ENCODE results near the gene ENDOG.
"Not testable (repeated sequence)": the region's sequence is repeated elsewhere in the genome, so short reads cannot be mapped to it uniquely, and the experiment has no call there.

Gene ENDOG

DNA sequence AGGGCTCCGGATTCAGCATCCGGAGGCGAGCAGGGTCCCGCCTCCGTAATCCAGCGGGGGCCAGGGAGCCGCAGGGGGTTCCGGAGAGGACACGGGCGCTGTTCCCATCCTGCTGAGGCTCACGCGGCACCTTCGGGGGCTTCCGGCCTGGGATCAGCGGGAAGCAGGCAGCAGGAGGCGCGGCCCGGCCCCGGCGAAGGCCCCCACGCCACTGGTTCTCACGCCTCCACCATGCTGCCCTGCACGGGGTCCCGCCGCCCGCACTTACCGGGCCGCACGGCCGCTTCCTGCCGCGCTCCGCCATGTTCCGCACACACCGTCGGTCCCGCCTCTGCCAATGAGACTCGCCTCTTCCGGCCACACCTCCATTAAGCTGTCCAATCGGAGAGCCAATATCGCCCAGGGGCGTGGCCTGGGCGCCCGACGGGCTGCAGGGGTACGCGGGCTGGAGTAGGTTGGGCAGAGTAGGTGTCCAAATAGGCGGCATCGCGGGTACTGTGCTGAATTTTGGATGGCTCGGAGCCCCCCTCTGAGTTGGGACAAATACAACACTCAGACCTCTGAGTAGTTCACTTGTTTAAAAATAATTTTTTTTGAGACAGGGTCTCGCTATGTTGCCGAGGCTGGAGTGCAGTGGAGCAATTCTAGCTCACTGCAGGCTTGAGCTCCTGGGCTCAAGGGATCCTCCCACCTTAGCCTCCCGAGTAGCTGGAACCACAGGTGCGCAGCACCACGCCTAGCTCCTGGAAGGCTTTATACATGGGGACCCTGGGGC lies 11.4 kb downstream of the ENDOG start, which contains the start of gene SPOUT1:
Gene SPOUT1 (minus strand): TSS at position 318 of the 775 bp plus-strand sequence. CDS start 14 bp downstream, at position 304.
- DNase-seq = peak; percentile 95

DNA sequence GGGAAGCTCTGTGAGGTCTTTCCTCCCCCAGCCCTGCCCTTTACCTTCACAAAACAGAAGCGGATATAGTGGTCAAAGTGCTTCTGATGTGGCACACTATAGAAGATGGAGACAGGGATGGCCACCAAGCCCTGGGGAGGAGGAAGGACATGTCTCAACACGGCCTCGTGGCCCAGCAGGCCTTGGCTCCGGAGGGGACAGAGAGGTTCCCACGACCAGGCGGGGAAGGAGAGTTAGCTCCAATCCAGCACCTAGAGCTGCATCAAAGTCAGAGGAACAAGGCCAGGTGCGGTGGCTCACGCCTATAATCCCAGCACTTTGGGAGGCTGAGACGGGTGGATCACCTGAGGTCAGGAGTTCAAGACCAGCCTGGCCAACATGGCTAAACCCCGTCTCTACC lies 15.4 kb downstream of the ENDOG start:
- no peak for DNase-seq

DNA sequence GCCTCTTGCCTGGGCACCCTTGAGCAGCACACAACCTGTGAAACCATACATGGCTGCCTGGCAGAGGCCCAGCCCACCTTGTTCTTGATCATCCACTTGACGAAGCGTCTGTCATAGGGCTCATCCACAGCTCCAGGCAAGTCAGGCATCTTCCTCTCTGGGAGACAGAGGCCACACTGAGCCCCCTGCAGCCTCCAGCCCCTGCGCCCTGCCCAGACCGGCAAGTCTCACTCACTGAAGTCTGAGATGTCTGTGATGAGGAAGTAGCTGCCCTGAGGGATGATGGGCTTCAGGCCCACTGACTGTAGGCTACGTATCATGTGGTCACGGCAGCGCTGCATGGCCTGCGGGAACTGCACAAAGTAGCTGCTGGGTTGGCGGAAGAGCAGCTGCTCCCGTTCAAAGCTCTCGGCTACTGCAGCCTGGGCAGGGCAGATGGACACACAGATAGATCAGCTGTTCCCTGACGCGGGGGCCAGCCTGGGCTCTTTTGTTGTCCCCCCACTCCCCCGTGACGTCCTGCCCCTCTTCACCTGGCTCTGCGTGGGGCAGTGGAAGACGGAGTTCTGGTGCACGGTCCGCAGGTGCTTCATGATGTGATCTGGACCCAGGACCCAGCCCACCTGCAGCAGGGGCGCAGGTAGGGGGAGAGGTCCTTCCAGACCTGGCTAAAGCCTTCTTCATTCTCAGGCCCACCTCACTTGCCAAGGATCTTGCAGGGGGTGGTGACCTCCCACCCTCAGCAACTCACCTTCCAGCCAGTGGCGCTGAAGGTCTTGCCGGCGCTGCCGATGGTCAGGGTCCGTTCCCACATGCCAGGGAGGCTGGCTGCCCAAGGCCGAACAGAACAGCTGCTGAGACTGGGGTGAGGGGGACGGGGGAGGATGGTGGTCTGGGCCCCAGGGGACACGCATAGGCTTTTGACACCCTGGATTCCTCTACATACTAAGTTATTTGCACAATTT lies 17.2 kb downstream of the ENDOG start:
- no peak for DNase-seq

DNA sequence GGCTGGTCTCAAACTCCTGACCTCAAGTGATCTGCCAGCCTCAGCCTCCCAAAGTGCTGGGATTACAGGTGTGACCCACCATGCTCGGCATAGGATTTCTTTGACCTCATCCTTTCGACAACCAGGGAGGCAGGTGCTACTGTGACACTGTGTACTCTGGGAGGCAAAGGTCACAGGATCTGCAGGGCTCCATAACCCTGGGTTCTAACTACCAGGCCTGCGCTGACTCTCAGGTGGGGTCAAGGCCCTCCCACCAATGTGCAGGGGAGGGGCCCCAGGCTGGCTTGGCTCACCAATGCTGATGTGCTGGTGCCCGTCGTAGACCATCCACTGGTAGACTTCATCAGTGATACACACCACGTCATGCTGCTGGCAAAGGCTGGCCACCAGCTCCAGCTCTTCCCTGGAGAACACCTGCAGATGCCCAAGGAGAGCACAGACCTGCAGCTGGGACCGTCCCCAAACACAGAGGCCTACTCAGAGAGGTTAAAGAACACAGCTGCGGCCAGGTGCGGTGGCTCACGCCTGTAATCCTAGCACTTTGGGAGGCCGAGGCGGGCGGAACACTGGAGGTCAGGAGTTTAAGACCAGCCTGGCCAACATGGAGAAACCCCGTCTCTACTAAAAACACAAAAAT lies 18.3 kb downstream of the ENDOG start:
- DNase-seq = no peak

DNA sequence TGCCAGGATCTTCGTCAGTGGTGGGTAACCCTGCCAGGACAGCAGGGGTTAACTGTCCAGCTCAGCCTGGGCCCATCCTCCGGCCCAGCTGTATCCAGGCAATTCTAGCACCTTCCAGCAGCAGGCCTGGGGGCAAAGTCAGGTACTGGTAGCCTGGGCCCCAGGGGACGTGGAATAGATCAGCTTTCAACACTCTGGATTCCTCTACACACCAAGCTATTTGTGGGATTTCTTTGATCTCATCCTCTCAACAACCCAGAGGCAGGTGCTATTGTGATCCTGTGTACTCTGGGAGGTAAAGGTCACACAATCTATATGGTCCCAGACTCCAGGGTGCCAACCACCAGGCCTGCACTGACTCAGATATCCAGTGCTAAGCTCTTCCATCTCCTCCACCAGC lies 20.0 kb downstream of the ENDOG start:
- DNase-seq = no peak

DNA sequence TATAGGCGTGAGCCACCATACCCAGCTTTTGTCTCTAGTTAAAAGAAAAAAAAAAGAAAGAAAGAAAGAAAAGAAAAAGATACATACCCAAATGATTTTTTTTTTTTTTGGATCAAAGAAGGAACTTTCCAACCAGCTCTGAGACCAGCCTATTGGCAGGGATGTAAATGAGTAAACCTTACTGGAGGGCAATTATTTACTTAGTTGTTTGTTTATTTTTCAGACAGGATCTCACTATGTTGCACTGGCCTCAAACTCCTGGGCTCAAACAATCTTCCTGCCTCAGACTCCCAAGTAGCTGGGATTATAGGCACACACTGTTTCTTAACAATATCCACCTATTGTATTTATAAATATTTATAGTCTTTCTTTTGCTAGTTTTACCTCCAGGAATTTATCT lies 22.2 kb downstream of the ENDOG start:
- DNase-seq = no peak

DNA sequence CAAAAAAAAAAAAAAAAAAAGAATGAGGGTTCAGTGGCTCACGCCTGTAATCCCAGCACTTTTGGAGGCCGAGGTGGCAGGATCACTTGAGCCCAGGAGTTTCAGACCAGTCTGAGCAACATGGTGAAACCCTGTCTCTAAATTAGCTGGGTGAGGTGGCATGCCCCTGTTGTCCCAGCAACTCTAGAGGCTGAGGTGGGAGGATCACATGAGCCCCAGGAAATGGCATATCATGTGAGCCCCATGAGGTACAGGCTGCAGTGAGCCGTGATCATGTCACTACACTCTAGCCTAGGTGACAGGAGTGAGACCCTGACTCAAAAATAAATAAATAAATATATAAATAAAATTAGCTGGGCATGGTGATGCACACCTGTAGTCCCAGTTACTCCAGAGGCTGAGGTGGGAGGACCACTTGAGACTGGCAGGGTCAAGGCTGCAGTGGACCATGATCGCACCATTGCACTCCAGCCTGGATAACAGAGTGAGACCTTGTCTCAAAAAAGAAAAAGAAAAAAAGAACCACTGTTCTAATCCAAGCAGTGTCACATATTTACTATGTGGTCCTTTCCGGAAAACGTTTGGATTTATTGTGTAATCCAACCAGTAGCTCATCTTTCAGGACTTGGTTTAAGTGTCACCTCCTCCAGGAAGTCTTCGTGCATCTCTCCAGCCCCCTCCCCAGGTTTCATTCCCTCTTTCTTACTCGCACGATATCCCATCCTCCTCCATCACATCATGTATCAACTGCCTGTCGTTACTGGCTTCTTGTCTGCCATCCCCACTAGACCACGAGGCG lies 23.6 kb downstream of the ENDOG start:
- no peak for DNase-seq

DNA sequence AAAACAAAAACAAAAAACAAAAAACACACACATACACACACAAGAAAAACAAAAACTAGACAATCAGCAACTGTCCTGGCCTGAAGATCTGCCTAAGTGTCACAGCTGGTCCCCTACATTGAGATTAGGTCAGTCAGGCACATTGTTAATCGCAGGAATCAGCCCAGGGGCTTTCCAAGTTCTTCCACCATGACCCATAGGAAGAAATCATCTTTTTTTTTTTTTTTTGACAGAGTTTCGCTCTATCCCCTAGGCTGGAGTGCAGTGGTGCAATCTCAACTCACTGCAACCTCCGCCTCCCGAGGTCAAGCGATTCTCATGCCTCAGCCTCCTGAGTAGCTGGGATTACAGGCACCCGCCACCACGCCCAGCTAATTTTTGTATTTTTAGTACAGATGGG lies 24.9 kb downstream of the ENDOG start:
- not testable (repeated sequence) for DNase-seq

DNA sequence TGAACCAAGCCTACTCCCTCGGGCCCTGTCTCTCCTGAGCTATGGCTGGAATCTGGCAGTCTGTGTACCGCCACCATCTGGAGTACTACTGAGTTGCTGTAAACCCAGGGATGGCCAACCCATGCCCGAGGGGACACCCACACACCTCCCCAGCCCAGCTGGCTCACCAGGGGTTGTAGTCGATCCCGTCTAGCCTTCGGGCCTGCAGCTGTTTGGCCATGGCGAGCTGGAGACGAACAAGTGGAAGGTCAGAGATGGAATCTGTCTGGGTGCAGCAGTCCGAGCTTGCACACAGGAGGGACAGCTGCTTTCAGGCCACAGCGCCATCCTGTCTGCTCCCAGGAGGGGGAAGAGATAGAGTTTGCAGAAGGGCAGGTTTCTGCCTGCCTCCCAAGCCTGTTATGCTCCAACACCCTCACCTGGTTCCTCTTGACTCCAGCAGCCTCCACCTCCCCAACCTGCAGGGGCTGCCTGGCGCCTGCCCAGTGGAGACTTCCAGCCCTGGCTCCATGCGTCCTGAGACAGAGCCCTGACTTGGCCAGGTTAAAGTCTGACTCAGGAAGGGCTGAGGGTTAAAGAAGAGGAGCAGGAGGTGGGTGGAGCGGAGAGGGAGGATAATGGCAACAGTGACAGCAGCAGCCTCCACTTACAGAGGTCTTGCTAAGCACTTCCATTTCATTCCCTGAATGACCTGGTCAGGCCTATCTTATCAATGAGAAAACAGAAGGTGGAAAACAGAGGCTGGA lies 27.1 kb downstream of the ENDOG start:
- no peak for DNase-seq

DNA sequence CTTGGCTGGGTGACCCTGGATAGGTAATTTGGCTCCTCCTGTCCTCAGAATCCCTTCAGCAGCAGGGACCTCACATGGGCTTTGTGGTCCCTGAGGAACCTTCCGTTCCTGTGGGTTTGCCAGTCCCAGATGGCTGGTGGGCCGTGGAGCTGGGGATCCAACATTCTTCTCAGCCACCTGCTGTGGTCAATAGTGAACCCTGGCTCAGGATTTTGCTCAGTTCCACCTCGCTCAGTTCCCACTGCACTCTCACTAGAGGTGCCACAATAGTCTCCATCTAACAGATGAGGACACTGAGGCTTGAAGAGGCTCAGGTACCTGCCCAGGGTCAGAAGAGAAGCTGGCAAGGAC lies 28.4 kb downstream of the ENDOG start:
- no peak for DNase-seq

DNA sequence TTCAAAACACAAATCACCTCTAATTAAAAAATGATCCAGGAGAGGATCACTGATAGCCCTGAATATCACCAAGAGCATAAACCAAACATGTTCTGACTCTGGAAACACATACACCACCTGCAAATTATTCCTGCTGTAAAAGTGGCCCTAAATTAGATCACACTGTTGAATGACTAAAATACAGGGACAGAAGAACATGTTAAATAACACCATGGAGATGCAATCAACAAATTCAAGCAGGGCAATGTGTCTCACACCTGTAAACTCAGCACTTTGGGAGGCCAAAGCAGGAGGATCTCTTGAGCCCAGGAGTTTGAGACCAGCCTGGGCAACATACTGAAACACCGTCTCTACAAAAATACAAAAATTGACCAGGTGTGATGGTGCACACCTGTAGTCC lies 29.5 kb downstream of the ENDOG start:
- DNase-seq = no peak

DNA sequence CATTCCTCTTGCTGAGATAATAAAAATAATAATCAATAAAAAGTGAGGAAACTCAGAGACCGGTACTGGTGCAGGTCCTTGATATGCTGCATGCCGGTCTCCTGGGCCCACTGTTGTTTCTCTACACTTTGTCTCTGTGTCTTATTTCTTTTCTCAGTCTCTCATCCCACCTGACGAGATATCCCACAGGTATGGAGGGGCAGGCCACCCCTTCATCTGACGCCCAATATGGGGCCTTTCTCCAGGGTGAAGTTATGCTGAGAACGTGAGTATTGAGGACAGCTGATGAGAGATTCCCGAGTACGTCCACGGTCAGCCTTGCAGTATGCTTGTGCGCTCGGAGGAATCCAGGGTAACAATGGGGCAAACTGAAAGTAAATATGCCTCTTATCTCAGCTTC lies 32.7 kb downstream of the ENDOG start:
- not testable (repeated sequence) for DNase-seq

DNA sequence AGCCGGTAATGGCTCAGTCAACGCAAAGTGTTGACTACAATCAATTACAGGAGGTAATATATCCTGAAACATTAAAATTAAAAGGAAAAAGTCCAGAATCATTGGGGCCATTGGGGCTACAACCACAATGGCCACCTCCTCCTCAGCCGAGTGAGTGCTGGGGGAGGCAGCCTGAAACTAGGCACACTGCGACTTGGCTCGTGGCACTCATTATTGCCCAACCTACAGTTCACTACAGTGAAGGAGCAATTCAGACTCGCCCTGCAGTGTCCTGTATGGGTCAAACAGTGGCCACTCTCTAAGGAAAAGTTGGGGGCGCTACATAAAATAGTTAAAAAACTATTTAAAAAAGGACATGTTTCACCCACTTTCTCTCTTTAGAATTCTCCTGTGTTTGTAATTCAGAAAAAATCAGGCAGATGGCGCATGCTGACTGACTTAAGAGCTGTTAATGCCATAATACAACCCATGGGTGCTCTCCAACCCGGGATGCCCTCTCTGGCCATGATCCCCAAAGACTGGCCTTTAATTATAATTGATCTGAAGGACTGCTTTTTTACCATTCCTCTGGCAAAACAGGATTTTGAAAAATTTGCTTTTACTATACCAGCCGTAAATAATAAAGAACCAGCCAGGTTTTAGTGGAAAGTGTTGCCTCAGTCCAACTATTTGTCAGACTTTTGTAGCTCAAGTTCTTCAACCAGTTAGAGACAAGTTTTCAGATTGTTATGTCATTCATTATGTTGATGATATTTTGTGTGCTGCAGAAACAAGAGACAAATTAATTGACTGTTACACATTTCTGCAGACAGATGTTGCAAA lies 33.7 kb downstream of the ENDOG start:
- DNase-seq = not testable (repeated sequence)

DNA sequence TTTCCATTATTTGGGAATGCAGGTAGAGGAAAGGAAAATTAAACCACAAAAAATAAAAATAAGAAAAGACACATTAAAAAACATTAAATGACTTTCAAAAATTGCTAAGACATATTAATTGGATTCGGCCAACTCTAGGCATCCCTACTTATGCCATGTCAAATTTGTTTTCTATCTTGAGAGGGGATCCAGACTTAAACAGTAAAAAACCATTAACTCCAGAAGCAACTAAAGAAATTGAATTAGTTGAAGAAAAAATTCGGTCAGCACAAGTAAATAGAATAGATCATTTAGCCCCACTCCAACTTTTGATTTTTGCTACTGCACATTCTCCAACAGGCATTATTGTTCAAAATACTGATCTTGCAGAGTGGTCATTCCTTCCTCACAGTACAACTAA lies 34.3 kb downstream of the ENDOG start:
- not testable (repeated sequence) for DNase-seq

DNA sequence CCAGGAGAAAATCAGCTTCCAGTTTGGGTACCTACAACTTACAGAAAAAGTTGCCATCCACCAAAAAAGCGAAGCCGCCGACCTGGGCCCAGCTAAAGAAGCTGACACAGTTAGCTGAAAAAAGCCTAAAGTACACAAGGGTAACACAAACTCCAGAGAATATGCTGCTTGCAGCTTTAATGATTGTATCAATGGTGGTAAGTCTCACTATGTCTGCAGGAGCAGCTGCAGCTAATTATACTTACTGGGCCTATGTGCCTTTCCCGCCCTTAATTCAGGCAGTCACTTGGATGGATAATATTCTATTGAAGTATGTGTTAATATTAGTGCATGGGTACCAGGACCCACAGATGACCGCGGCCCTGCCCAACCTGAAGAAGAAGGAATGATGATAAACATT lies 36.2 kb downstream of the ENDOG start:
- not testable (repeated sequence) for DNase-seq

DNA sequence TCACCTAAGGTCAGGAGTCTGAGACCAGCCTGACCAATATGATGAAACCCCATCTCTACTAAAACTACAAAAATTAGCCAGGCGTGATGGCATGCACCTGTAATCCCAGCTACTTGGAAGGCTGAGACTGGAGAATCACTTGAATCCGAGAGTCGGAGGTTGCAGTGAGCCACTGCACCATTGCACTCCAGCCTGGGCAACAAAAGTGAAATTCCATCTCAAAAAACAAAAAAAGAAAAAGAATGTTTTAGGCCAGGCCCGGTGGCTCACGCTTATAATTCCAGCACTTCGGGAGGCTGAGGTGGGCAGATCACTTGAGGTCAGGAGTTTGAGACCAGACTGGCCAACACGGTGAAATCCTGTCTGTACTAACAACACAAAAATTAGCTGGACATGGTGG lies 40.2 kb downstream of the ENDOG start:
- not testable (repeated sequence) for DNase-seq

DNA sequence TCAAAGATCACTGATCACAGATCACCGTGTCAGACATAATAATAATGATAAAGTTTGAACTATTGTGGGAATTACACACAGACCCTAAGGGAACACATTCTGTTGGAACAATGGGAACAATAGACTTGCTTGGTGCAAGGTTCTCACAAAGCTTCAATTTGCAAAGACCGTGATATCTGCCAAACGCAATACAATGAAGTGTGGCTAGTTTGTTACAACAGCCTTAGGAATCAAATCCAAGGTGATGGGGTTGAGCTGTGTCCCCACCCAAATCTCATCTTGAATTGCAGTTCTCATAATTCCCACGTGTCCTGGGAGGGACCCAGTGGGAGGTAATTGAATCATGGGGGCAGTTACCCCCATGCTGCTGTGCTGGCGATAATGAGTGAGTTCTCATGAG lies 42.6 kb downstream of the ENDOG start:
- no peak for DNase-seq

DNA sequence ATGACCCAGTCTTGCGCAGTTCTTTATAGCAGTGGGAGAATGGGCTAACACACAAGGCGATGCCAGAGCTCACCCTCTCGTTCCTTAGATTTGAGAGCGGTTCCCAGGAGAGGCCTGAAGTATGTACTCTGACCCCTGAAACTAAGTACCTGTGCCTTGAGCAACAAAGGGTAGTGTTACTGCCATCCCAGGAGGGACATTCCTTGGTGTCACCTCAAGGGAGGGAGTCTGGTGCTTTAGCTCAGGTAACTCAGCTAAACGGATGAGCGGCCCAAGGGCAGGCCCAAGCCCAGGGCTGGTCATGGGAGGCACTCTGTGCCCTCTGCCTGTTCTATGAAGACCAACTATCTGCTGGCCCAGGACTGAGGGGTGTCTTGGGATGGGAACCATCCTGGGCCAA lies 43.2 kb downstream of the ENDOG start:
- no peak for DNase-seq

DNA sequence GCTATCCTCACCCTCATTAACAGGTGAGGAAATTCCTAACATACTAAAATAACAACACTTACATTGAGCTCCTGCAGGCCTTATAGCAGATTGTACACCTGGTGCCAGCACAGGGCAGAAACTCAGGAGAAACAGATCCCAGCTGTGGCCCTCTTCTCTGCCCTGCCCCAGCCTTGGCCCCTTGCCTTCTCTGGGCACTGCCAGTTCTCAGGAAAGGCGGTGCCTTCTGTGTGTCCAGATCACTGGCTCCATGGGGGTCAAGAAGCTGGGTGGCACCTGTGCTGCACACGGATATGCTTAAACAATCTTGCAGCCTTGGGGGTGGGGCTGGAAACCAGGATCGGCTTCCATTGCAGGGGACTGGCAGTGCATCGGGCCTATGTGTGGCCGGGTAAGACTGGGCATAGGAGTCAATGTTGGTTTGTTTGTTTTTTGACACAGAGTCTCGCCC lies 44.1 kb downstream of the ENDOG start:
- no peak for DNase-seq

DNA sequence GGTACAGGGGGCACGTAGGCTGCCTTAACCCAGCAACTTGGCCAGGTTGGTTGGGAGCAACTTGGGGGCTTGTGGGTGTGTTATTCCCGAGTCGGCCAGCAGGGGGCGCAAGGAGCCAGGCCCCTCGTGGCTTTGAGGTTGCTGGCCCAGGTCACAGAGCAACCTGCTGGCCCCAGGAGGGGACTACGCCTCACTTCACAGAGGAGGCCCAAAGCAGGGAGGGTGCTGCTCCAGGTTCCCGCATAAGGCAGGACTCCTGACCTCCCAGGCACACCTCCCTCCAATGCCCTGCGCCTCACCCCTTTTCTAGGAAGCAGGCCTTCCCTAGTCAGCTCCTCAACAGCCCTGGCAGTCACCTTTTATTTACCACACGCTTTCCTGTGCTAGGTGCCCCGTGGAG lies 45.3 kb downstream of the ENDOG start:
- peak; percentile 27 for DNase-seq
